Right atrium auricular region (tissue), 2 donors: ENCODE data around the gene GPR153. TPM values are rescaled to one million over a fixed set of nuclear protein-coding genes. Genes with fewer than 3 reads are reported as not detected.

Experiments used
- DNase-seq: peaks from one replicate; pipeline ENCODE4 v3.0.0-alpha.2; 2019; ENCODE audit warnings: low spot score
- H3K27ac ChIP-seq, 2 donors: fragments of 200-600 bp; sonication (generic); 1 replicate in 1 of 2; 2 replicates in 1 of 2; pipeline ENCODE4 v1.5.1; 2016 to 2019
- H3K27me3 ChIP-seq, 2 donors: fragments of 200-600 bp; sonication (generic); one replicate each; pipeline versions ENCODE4 v1.5.1 to v1.6.0; 2017 to 2019
- H3K36me3 ChIP-seq: fragments of 200-600 bp; sonication (generic); one replicate; pipeline ENCODE4 v1.5.1; 2016
- H3K4me1 ChIP-seq, 2 donors: fragments of 200-600 bp; sonication (generic); one replicate each; pipeline versions ENCODE4 v1.5.1 to v1.6.0; 2017 to 2019
- H3K4me3 ChIP-seq, 2 donors: fragments of 200-600 bp; sonication (generic); 1 replicate in 1 of 2; 2 replicates in 1 of 2; pipeline ENCODE4 v1.5.1; 2017 to 2019; ENCODE audit warnings: mild to moderate bottlenecking in 1 of 2, moderate library complexity in 1 of 2
- H3K9me3 ChIP-seq, 2 donors: fragments of 200-600 bp; sonication (generic); one replicate each; pipeline ENCODE4 v1.5.1; 2019
- CTCF ChIP-seq, 2 donors: fragments of 200-600 bp; sonication (generic); IDR thresholded peaks; one replicate each; pipeline ENCODE4 v1.5.1; 2019; ENCODE audit warnings: antibody characterized with exemption in 2 of 2
- total RNA-seq, 2 donors: library from RNA; depleted of rRNA; stranded (reverse); fragments of >200 nt; gene quantifications; one replicate each; pipeline ENCODE4 v1.1.0, GENCODE V29; 2016

GPR153 gene
- total RNA-seq, 2 donors from 2014 or later, result 7.6 to 17.4 TPM

- no peaks in the 10 kb centered on the region for H3K9me3 ChIP-seq
- H3K27ac ChIP-seq, result no peak overlapping the region
- peaks cover 22 to 40% of the 10 kb centered on the region in 2 donors for H3K27me3 ChIP-seq
- DNase-seq, result peak; percentile 80
- peak; percentile 93 to 99 for TF ChIP-seq CTCF (IDR thresholded peaks at IDR 0.05)
- H3K4me3 ChIP-seq, result no peak overlapping the region
- H3K4me1 ChIP-seq, result peaks cover 0 to 35% of the 10 kb centered on the region in 2 donors
- no peaks in the 10 kb centered on the region for H3K36me3 ChIP-seq
Observed at GRCh38 chr1:6246497-6247467, 14.1 kb downstream of the GPR153 start.

- Histone ChIP-seq H3K27ac (no peak overlapping the region), H3K4me1 (peaks cover 0 to 39% of the 10 kb centered on the region in 2 donors), H3K4me3 (no peak overlapping the region), H3K9me3 (no peaks in the 10 kb centered on the region), H3K36me3 (no peaks in the 10 kb centered on the region), H3K27me3 (peaks cover 28 to 48% of the 10 kb centered on the region in 2 donors)
- no peak for DNase-seq
- no peak for TF ChIP-seq CTCF (IDR thresholded peaks at IDR 0.05)
Observed at GRCh38 chr1:6245869-6246496, 14.9 kb downstream of the GPR153 start.

GRCh38 chr1:6245086-6245868, 15.6 kb downstream of the GPR153 start:
- TF ChIP-seq CTCF (IDR thresholded peaks at IDR 0.05), result peak; percentile 83 to 92
- no peaks in the 10 kb centered on the region for H3K36me3 ChIP-seq
- H3K27ac ChIP-seq, result no peak overlapping the region
- H3K27me3 ChIP-seq, result peaks cover 28 to 49% of the 10 kb centered on the region in 2 donors
- H3K4me3 ChIP-seq, result no peak overlapping the region
- DNase-seq, result no peak
- peaks cover 0 to 39% of the 10 kb centered on the region in 2 donors for H3K4me1 ChIP-seq
- no peaks in the 10 kb centered on the region for H3K9me3 ChIP-seq

- Histone ChIP-seq H3K36me3 (no peaks in the 10 kb centered on the region), H3K4me1 (peaks cover 0 to 33% of the 10 kb centered on the region in 2 donors), H3K4me3 (no peak overlapping the region), H3K27ac (no peak overlapping the region), H3K9me3 (no peaks in the 10 kb centered on the region), H3K27me3 (peaks cover 28 to 49% of the 10 kb centered on the region in 2 donors)
- DNase-seq, result no peak
- no peak for TF ChIP-seq CTCF (IDR thresholded peaks at IDR 0.05)
Observed at GRCh38 chr1:6244401-6245049, 16.4 kb downstream of the GPR153 start.

- Histone ChIP-seq H3K4me1 (peaks cover 0 to 31% of the 10 kb centered on the region in 2 donors), H3K27ac (no peak within 1 kb of the TSS), H3K9me3 (no peaks in the 10 kb centered on the region), H3K4me3 (no peak within 1 kb of the TSS), H3K36me3 (no peaks in the 10 kb centered on the region), H3K27me3 (peaks cover 28 to 49% of the 10 kb centered on the region in 2 donors)
- TF ChIP-seq CTCF (IDR thresholded peaks at IDR 0.05), result no peak
- no peak for DNase-seq
Observed at GRCh38 chr1:6243993-6244392, 16.9 kb downstream of the GPR153 start, which contains the start of gene HES3. Gene HES3, plus strand, starts transcription at chr1:6244179. Its CDS starts 187 bp downstream, at chr1:6244366.
